Lung (tissue), 16 donors: ENCODE measurements around the gene PRR15. TPM values are rescaled to one million over a fixed set of nuclear protein-coding genes. Genes with fewer than 3 reads are reported as not detected.
A peak's percentile ranks its signal among the peaks of the same experiment; 100 is the strongest.

Experiments
- ATAC-seq: fragments of 200-7000 bp; cut with Tn5 transposase; one replicate; pipeline ENCODE4 v1.9.1; 2020; ENCODE audit warnings: moderate number of reproducible peaks; ENCODE audit not compliant: insufficient read depth, low FRiP score
- DNase-seq, 3 donors: peaks; one replicate each; pipeline ENCODE4 v3.0.0-alpha.2; 2013 to 2017
- H3K27ac ChIP-seq, 2 donors: one replicate each; pipeline ENCODE4 v1.5.1; 2013; ENCODE audit warnings: mild to moderate bottlenecking in 2 of 2, moderate library complexity in 2 of 2, control low read depth in 1 of 2, inconsistent platforms in 1 of 2, low read depth in 1 of 2, low read length in 1 of 2
- H3K27me3 ChIP-seq, 3 donors: one replicate each; pipeline ENCODE4 v1.5.1; 2013; ENCODE audit warnings: low read length in 2 of 3; ENCODE audit not compliant: control insufficient read depth in 3 of 3, insufficient read depth in 3 of 3
- H3K36me3 ChIP-seq, 4 donors: one replicate each; pipeline ENCODE4 v1.5.1; 2013; ENCODE audit warnings: low read length in 4 of 4, mild to moderate bottlenecking in 1 of 4, moderate library complexity in 1 of 4; ENCODE audit not compliant: control insufficient read depth in 4 of 4, insufficient read depth in 4 of 4
- H3K4me1 ChIP-seq, 5 donors: one replicate each; pipeline ENCODE4 v1.5.1; 2013; ENCODE audit warnings: low read length in 5 of 5, mild to moderate bottlenecking in 2 of 5, moderate library complexity in 1 of 5; ENCODE audit not compliant: control insufficient read depth in 5 of 5, insufficient read depth in 5 of 5
- H3K4me3 ChIP-seq: one replicate; pipeline ENCODE4 v1.5.1; 2013; ENCODE audit warnings: mild to moderate bottlenecking, control low read depth, moderate library complexity
- H3K9ac ChIP-seq, 2 donors: one replicate each; pipeline ENCODE4 v1.5.1; 2013; ENCODE audit warnings: low read length in 2 of 2, control low read depth in 1 of 2; ENCODE audit not compliant: insufficient read depth in 1 of 2
- H3K9me3 ChIP-seq, 4 donors: one replicate each; pipeline ENCODE4 v1.5.1; 2013; ENCODE audit warnings: low read length in 3 of 4, mild to moderate bottlenecking in 1 of 4, moderate library complexity in 1 of 4; ENCODE audit not compliant: control insufficient read depth in 4 of 4, insufficient read depth in 3 of 4
- CTCF ChIP-seq: IDR thresholded peaks from 2 replicates; pipeline ENCODE4 v1.5.1; 2012; ENCODE audit warnings: mild to moderate bottlenecking; ENCODE audit errors: control extremely low read depth, extremely low read depth
- WGBS, 2 donors: extraction: QIAGEN DNeasy Blood & Tissue Kit; methylation state at CpG; one replicate each; pipeline ENCODE4 v1.1.7; 2013; 5-methylcytosine and 5-hydroxymethylcytosine counted together
- long read RNA-seq, 5 donors: transcript quantifications; one replicate each; lab custom pipeline, GENCODE V29; 2026
- polyA plus RNA-seq, 2 donors: library from polyadenylated mRNA; stranded (reverse); fragments of 200-250 nt; gene quantifications; one replicate each; pipeline ENCODE4 v1.2.1, GENCODE V29; 2013
- total RNA-seq, 2 donors: library from RNA; depleted of rRNA in 1 of 2; stranded (reverse); fragments of >200 nt in 1 of 2; gene quantifications; one replicate each; pipeline ENCODE4 v1.2.1, GENCODE V29; 2014 to 2021
- donor health status: control.
- donor health status: control.
- donor health status: Bipolar disorder and iron deficiency.
- donor health status: healthy.
- donor health status: DM: yes; HTN: yes; CAD: no.

The PRR15 gene
- total RNA-seq = 10 to 100 TPM in 1 of 2 donors, under 1 TPM in 1; 0.71 to 11.4 TPM
- polyA plus RNA-seq = 1 to 10 TPM; 7.0 TPM
- long read RNA-seq, donor 1 = 0 reads
- long read RNA-seq, donor 2 = 0 reads
- long read RNA-seq, donor 3 = 0 reads
- long read RNA-seq, donor 4 = 0 reads
- long read RNA-seq, donor 5 = 0 reads

GRCh38 chr7:29563590-29564495 is at the start of gene PRR15:
TSS of gene PRR15 (plus strand) at chr7:29563835. CDS start at chr7:29566330, 2,495 bp downstream.
- Histone ChIP-seq H3K36me3 (no peaks in the 10 kb centered on the region), H3K27ac (peak within 1 kb of the TSS in 1 of 2 donors; percentile 32), H3K9me3 (peaks cover 0 to 5% (median 0%) of the 10 kb centered on the region in 4 donors), H3K27me3 (peaks cover 4 to 90% (median 76%) of the 10 kb centered on the region in 3 donors), H3K4me3 (peak within 1 kb of the TSS; percentile 35), H3K4me1 (peaks cover 0 to 32% (median 14%) of the 10 kb centered on the region in 5 donors), H3K9ac (no peak within 1 kb of the TSS)
- TF ChIP-seq CTCF = no peak
- WGBS, 2 donors = 1% methylated on average over 67 to 72 of the region's 72 CpGs
- ATAC-seq = peak; percentile 25
- peak in 2 of 3 donors; percentile 25 for DNase-seq

GRCh38 chr7:29516491-29516890 is 47.1 kb upstream of the PRR15 start:
- ATAC-seq (no peak), DNase-seq (no peak)
- peaks cover 0 to 4% (median 2%) of the 10 kb centered on the region in 4 donors for H3K36me3 ChIP-seq
- H3K9me3 ChIP-seq = no peaks in the 10 kb centered on the region
- WGBS, 2 donors = 73 to 92% methylated on average over 2 of the region's 2 CpGs
- H3K4me1 ChIP-seq = peaks cover 0 to 1% (median 0%) of the 10 kb centered on the region in 5 donors
- H3K27ac ChIP-seq = no peak overlapping the region
- TF ChIP-seq CTCF = no peak
- peaks cover 0 to 3% (median 0%) of the 10 kb centered on the region in 3 donors for H3K27me3 ChIP-seq
- H3K4me3 ChIP-seq = no peak overlapping the region
- H3K9ac ChIP-seq = no peak overlapping the region

GRCh38 chr7:29518616-29519015 is 45.0 kb upstream of the PRR15 start:
- H3K4me1 ChIP-seq = no peaks in the 10 kb centered on the region
- ATAC-seq = no peak

More at GRCh38 chr7:29518616-29519015, 45.0 kb upstream of the PRR15 start:
- no peak for DNase-seq
- Histone ChIP-seq H3K27me3 (peaks cover 0 to 3% (median 0%) of the 10 kb centered on the region in 3 donors), H3K27ac (no peak overlapping the region), H3K4me3 (no peak overlapping the region), H3K36me3 (no peaks in the 10 kb centered on the region), H3K9ac (no peak overlapping the region), H3K9me3 (no peaks in the 10 kb centered on the region)
- WGBS, 2 donors = 74 to 83% methylated on average over 1 of the region's 1 CpG
- no peak for TF ChIP-seq CTCF
